GM23248 (cell line): ENCODE results near the gene LUM.

Experiments used
- EZH2 ChIP-seq: fragments of 200-600 bp; sonication (generic); IDR thresholded peaks from 2 replicates; pipeline ENCODE4 v1.6.1; 2018; ENCODE audit warnings: antibody characterized with exemption, mild to moderate bottlenecking; ENCODE audit not compliant: insufficient read depth, poor library complexity, severe bottlenecking
- EZH2phosphoT487 ChIP-seq: fragments of 200-600 bp; sonication (generic); IDR thresholded peaks from 2 replicates; pipeline ENCODE4 v1.6.1; 2018; ENCODE audit warnings: antibody characterized with exemption, moderate library complexity, mild to moderate bottlenecking, low read depth; ENCODE audit not compliant: insufficient read depth

DNA sequence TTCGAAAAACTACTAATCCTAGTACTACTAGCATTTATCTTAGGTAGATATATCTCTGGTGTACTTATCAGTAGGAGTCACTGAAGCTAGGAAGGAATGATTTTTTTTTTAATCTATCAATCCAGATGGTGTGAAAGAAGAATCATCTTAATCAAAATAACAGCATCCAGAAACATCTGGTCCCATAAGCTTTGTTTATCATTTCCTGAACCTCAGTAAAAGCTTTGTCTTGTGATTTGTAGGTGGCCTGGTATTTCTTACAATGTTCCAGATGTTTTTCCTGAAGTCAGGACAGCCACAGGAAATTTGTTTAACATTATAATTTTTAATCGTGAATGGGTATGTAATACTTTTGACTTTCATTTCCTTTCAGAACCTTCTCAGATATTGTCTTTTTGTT, 28.0 kb upstream of the LUM start:
- TF ChIP-seq EZH2 (no peak), EZH2phosphoT487 (no peak)
